SK-N-SH (cell line): ENCODE data around the gene ASB4. TPM values are rescaled to one million over a fixed set of nuclear protein-coding genes. Genes with fewer than 3 reads are reported as not detected.

Experiments used
- CTCF ChIA-PET: fragments of 300-600, 350-600 bp; formaldehyde crosslinking; extraction: SDS; loops from one replicate; lab custom pipeline; 2021; lab: Yijun Ruan, JAX
- POLR2A ChIA-PET: fragments of 350-600 bp; sonication (Branson Sonifier 250); formaldehyde crosslinking; extraction: SDS; loops from one replicate; lab custom pipeline; 2020; ENCODE audit warnings: antibody characterized with exemption, inconsistent platforms; lab: Yijun Ruan, JAX
- DNase-seq: peaks from one replicate; pipeline ENCODE4 v3.0.0; 2012
- H2AFZ ChIP-seq: fragments of 200-600 bp; sonication (generic); 2 replicates; pipeline ENCODE4 v1.8.1; 2016; ENCODE audit warnings: antibody characterized with exemption, mild to moderate bottlenecking, low read depth
- H3F3A ChIP-seq: fragments of 200-600 bp; sonication (generic); replicated peaks from 2 replicates; pipeline ENCODE3; 2016; ENCODE audit warnings: antibody characterized with exemption, mild to moderate bottlenecking; ENCODE audit not compliant: insufficient read depth
- H3K27ac ChIP-seq, 2 experiments: fragments of 200-500 bp in 1 of 2; fragments of 200-600 bp in 1 of 2; sonication (Bioruptor generic) in 1 of 2; sonication (generic), shearing (Covaris generic) in 1 of 2; 2 replicates each; pipeline versions ENCODE4 v1.5.1 to v1.6.1; 2014 to 2016; ENCODE audit warnings: low read depth in 2 of 2, inconsistent platforms in 1 of 2, low read length in 1 of 2, mild to moderate bottlenecking in 1 of 2, mixed read lengths in 1 of 2
- H3K27me3 ChIP-seq: fragments of 200-600 bp; sonication (generic), shearing (Covaris generic); 2 replicates; pipeline ENCODE4 v1.6.1; 2016; ENCODE audit warnings: mixed run types; ENCODE audit not compliant: insufficient read depth
- H3K36me3 ChIP-seq, 2 experiments: fragments of 200-500 bp in 1 of 2; fragments of 200-600 bp in 1 of 2; sonication (Bioruptor generic) in 1 of 2; sonication (generic) in 1 of 2; replicated peaks in 1 of 2; 2 replicates each; pipeline versions ENCODE3 to v1.5.1; 2014 to 2016; ENCODE audit warnings: low read length in 1 of 2, mild to moderate bottlenecking in 1 of 2; ENCODE audit not compliant: insufficient read depth in 2 of 2, control insufficient read depth in 1 of 2
- H3K4me1 ChIP-seq, 2 experiments: fragments of 200-500 bp in 1 of 2; fragments of 200-600 bp in 1 of 2; sonication (Bioruptor generic) in 1 of 2; sonication (generic), shearing (Covaris generic) in 1 of 2; 2 replicates each; pipeline versions ENCODE4 v1.5.1 to v1.6.1; 2014 to 2016; ENCODE audit warnings: low read depth in 1 of 2, low read length in 1 of 2, mixed run types in 1 of 2; ENCODE audit not compliant: insufficient read depth in 2 of 2, control insufficient read depth in 1 of 2
- H3K4me2 ChIP-seq: fragments of 200-600 bp; sonication (generic), shearing (Covaris generic); 2 replicates; pipeline ENCODE4 v1.6.1; 2017; ENCODE audit warnings: mixed run types
- H3K4me3 ChIP-seq, 2 experiments: fragments of 200-500 bp in 1 of 2; fragments of 200-600 bp in 1 of 2; sonication (Bioruptor generic) in 1 of 2; sonication (generic), shearing (Covaris generic) in 1 of 2; 2 replicates each; pipeline versions ENCODE4 v1.5.1 to v1.8.1; 2014 to 2016; ENCODE audit warnings: low read depth in 2 of 2, inconsistent platforms in 1 of 2, low read length in 1 of 2, mild to moderate bottlenecking in 1 of 2, mixed read lengths in 1 of 2, moderate library complexity in 1 of 2
- H3K79me2 ChIP-seq: fragments of 200-600 bp; sonication (generic); 2 replicates; pipeline ENCODE4 v1.8.1; 2017; ENCODE audit warnings: mild to moderate bottlenecking; ENCODE audit not compliant: insufficient read depth
- H3K9ac ChIP-seq: fragments of 200-600 bp; sonication (generic); 2 replicates; pipeline ENCODE4 v1.6.1; 2017; ENCODE audit warnings: mixed run types
- H3K9me2 ChIP-seq: fragments of 200-600 bp; sonication (generic); 2 replicates; pipeline ENCODE4 v1.6.1; 2017; ENCODE audit warnings: mixed run types
- H3K9me3 ChIP-seq: fragments of 200-600 bp; sonication (generic); 2 replicates; pipeline ENCODE4 v1.6.1; 2017; ENCODE audit warnings: mixed run types, mild to moderate bottlenecking, moderate library complexity
- H4K20me1 ChIP-seq: fragments of 200-600 bp; sonication (generic); 2 replicates; pipeline ENCODE4 v1.6.1; 2017; ENCODE audit warnings: mild to moderate bottlenecking, mixed run types; ENCODE audit not compliant: insufficient read depth
- CHD2 ChIP-seq: fragments of 150-350 bp; IDR thresholded peaks from 2 replicates; pipeline ENCODE4 v1.6.1; 2018; ENCODE audit warnings: low read length; ENCODE audit not compliant: partially characterized antibody
- CTCF ChIP-seq: fragments of 200-600 bp; sonication (generic); IDR thresholded peaks from 2 replicates; pipeline ENCODE4 v1.6.1; 2017; ENCODE audit warnings: antibody characterized with exemption, mild to moderate bottlenecking, moderate library complexity
- ELF1 ChIP-seq: IDR thresholded peaks from 2 replicates; pipeline ENCODE4 v1.4.0; 2012
- EZH2phosphoT487 ChIP-seq: fragments of 200-600 bp; sonication (generic); IDR thresholded peaks from 2 replicates; pipeline ENCODE4 v1.6.1; 2017; ENCODE audit warnings: low read depth, mixed run types, mild to moderate bottlenecking, antibody characterized with exemption, moderate library complexity, borderline replicate concordance
- FOSL2 ChIP-seq: IDR thresholded peaks from 2 replicates; pipeline ENCODE4 v1.4.0; 2012; ENCODE audit warnings: low read depth, mild to moderate bottlenecking, moderate library complexity, borderline replicate concordance
- FOXJ3 ChIP-seq: sonication (generic); formaldehyde crosslinking; IDR thresholded peaks from 2 replicates; pipeline ENCODE4 v1.5.1; 2020; ENCODE audit warnings: mild to moderate bottlenecking, missing genetic modification reagents
- GABPA ChIP-seq: IDR thresholded peaks from 2 replicates; pipeline ENCODE4 v1.4.0; 2012; ENCODE audit warnings: low read depth, mild to moderate bottlenecking
- GATA2 ChIP-seq: sonication (generic); formaldehyde crosslinking; IDR thresholded peaks from 2 replicates; pipeline ENCODE4 v1.5.0; 2020; ENCODE audit warnings: mild to moderate bottlenecking, missing genetic modification reagents
- MXI1 ChIP-seq: IDR thresholded peaks from 2 replicates; pipeline ENCODE4 v1.6.1; 2012; ENCODE audit warnings: mild to moderate bottlenecking, low read depth, low read length, improper control_type of control experiment
- POLR2AphosphoS5 ChIP-seq: IDR thresholded peaks from 2 replicates; pipeline ENCODE4 v1.6.1; 2012; ENCODE audit warnings: low read depth, low read length
- YY1 ChIP-seq: IDR thresholded peaks from 2 replicates; pipeline ENCODE4 v1.4.0; 2012; ENCODE audit warnings: low read depth, mild to moderate bottlenecking
- WGBS: methylation state at CpG from one replicate; pipeline ENCODE4 v1.1.6; 2017; ENCODE audit warnings: low lambda C conversion rate; 5-methylcytosine and 5-hydroxymethylcytosine counted together
- polyA plus RNA-seq, 3 experiments: library from polyadenylated mRNA; depleted of rRNA; stranded (reverse); fragments of >200 nt; gene quantifications; 2 replicates each; pipeline ENCODE4 v1.2.3, GENCODE V29; 2012
- TF ChIP-seq, protein P1 (sequence below): IDR thresholded peaks from 2 replicates; pipeline ENCODE4 v1.4.0; 2012; ENCODE audit warnings: low read depth
- TF ChIP-seq, protein P2 (sequence below): IDR thresholded peaks from 2 replicates; pipeline ENCODE4; 2012

ASB4 gene
- polyA plus RNA-seq, 1 of the 3 experiments (the other 2 are of a cell fraction) = not detected

DNA sequence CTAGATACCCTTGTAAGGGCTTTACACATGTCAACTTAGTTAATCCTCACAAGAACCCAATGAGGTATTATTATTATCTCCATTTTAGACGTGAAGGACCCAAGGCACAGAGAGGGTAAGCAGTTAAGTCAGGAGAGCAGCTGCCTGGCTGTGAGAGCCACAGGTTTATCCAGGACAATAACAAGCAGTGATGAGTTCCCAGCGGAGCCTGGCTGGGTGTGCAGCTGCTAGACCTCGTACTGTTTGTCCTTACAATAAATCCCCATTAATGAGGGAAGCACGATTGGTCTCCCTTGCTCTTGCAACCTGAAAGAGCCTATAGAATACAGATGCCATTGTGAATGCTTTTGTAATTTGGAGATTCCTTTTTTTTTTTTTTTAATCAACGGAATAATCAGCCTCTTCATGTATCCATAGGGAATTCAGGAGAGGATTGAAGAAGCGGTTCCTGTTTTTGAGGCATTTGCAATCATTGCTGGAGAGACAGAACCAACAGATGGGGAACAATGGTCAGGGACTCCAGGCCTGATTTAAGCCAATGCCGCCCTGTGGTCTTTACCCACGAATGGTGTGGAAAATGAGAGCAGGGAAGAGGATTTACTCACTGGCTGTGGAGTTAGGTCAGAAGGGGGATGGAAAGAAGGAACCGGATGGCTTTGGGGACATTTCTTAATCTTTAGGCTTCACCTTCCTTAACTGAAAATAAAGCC is 12.3 kb upstream of the ASB4 start:
- ChIA-PET POLR2A (interaction anchor here (0.5 kb wide), 1 partner anchor 38 kb away, joined by 3 read pairs; no protein-coding TSS in a partner anchor), CTCF (interaction anchor here (1.3 kb wide), 2 partner anchors 38 to 1024 kb away, joined by 6 read pairs; no protein-coding TSS in a partner anchor)
- TF ChIP-seq, protein P1, sequence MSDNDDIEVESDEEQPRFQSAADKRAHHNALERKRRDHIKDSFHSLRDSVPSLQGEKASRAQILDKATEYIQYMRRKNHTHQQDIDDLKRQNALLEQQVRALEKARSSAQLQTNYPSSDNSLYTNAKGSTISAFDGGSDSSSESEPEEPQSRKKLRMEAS = no peak
- TF ChIP-seq MXI1 (no peak), FOSL2 (no peak), FOXJ3 (CRISPR knock-in tag) (no peak), CHD2 (no peak), GATA2 (CRISPR knock-in tag) (no peak), CTCF (no peak), ELF1 (no peak), POLR2AphosphoS5 (no peak), EZH2phosphoT487 (no peak), YY1 (no peak), GABPA (no peak)
- TF ChIP-seq, protein P2, sequence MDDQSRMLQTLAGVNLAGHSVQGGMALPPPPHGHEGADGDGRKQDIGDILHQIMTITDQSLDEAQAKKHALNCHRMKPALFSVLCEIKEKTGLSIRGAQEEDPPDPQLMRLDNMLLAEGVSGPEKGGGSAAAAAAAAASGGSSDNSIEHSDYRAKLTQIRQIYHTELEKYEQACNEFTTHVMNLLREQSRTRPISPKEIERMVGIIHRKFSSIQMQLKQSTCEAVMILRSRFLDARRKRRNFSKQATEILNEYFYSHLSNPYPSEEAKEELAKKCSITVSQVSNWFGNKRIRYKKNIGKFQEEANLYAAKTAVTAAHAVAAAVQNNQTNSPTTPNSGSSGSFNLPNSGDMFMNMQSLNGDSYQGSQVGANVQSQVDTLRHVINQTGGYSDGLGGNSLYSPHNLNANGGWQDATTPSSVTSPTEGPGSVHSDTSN = no peak

More for the DNA sequence above, 12.3 kb upstream of the ASB4 start:
- Histone ChIP-seq H3K9ac (no peak overlapping the region), H3K4me3 (no peak overlapping the region), H3K36me3 (no peaks in the 10 kb centered on the region), H3K9me2 (no peaks in the 10 kb centered on the region), H3K9me3 (no peaks in the 10 kb centered on the region), H4K20me1 (no peaks in the 10 kb centered on the region), H3K4me1 (peaks cover 0 to 11% of the 10 kb centered on the region in 2 experiments; a peak in 2 of 4 replicates), H3K27ac (no peak overlapping the region), H3F3A (no peaks in the 10 kb centered on the region), H3K4me2 (no peak overlapping the region), H3K27me3 (no peaks in the 10 kb centered on the region), H3K79me2 (no peaks in the 10 kb centered on the region), H2AFZ (no peak overlapping the region)
- 56% methylated on average over 9 of the region's 9 CpGs for WGBS
- DNase-seq = no peak
